ENCODE data around the gene NAALADL2. TPM values are rescaled to one million over a fixed set of nuclear protein-coding genes. Genes with fewer than 3 reads are reported as not detected.

NAALADL2 gene
- total and polyA plus RNA-seq, 2 of the 13 experiments (the other 11 are each of a cell fraction or from before 2014, with no cell fraction given), result 0.08 TPM; not detected in 1

GRCh38 chr3:175716446-175716845, 857.3 kb downstream of the NAALADL2 start:
- H3K27ac ChIP-seq (ENCODE audit: extremely low read length, insufficient read depth, low read length), result no peak overlapping the region
- ATAC-seq (no peak), DNase-seq (ENCODE audit: low spot score) (no peak), FAIRE-seq (no peak)
- H3K27me3 ChIP-seq (ENCODE audit: control insufficient read depth in 1 of 2, insufficient read depth in 2 of 2, low read length in 2 of 2), result no peaks in the 10 kb centered on the region
- intact Hi-C loops (cut with micrococcal nuclease; ENCODE audit: unreplicated experiment), result no loop called here
- H3K79me2 ChIP-seq (ENCODE audit: insufficient read depth, low read length), result no peaks in the 10 kb centered on the region
- peaks cover 24% of the 10 kb centered on the region for H3K9me3 ChIP-seq (ENCODE audit: low read length)
- H3K4me1 ChIP-seq (ENCODE audit: insufficient read depth, low read length), result no peaks in the 10 kb centered on the region
- H3K4me3 ChIP-seq (replicated peaks in 1 of 3; ENCODE audit: insufficient read depth in 1 of 3, low read depth in 2 of 3, low read length in 3 of 3), result no peak overlapping the region
- BruUV-seq (replicated peaks), result no TSS peak
- H3K9ac ChIP-seq (ENCODE audit: insufficient read depth, low read depth, low read length), result no peak overlapping the region
- 9% methylated on average over 2 of the region's 2 CpGs for WGBS (ENCODE audit: low lambda C conversion rate)
- H4K20me1 ChIP-seq (ENCODE audit: insufficient read depth, low read length), result no peaks in the 10 kb centered on the region
- ChIA-PET CTCF (ENCODE audit: low intra/inter-chr PET ratio, low total read pairs) (no interaction called here), POLR2A (no interaction called here)
- H3K36me3 ChIP-seq (replicated peaks in 1 of 2; ENCODE audit: control insufficient read depth in 1 of 2, insufficient read depth in 2 of 2, low read length in 2 of 2), result no peaks in the 10 kb centered on the region
- H3K4me2 ChIP-seq (ENCODE audit: low read depth, low read length), result no peak overlapping the region
- TF ChIP-seq HMGXB3 (CRISPR knock-in tag; IDR thresholded peaks at IDR 0.05; ENCODE audit: borderline replicate concordance) (no peak), ZNF775 (CRISPR knock-in tag; IDR thresholded peaks at IDR 0.05; ENCODE audit: borderline replicate concordance) (no peak), ZNF503 (CRISPR knock-in tag; IDR thresholded peaks at IDR 0.05) (no peak), ZNF331 (CRISPR knock-in tag; IDR thresholded peaks at IDR 0.05) (no peak), ZFY (CRISPR knock-in tag; IDR thresholded peaks at IDR 0.05) (no peak), TP53 (CRISPR knock-in tag; conservative IDR thresholded peaks at IDR 0.05) (no peak), ESRRA (CRISPR knock-in tag; IDR thresholded peaks at IDR 0.05; ENCODE audit: low read depth) (no peak), ZNF678 (CRISPR knock-in tag; IDR thresholded peaks at IDR 0.05) (no peak), XBP1 (CRISPR knock-in tag; IDR thresholded peaks at IDR 0.05) (no peak), FOXJ3 (CRISPR knock-in tag; IDR thresholded peaks at IDR 0.05; ENCODE audit: borderline replicate concordance) (no peak), ZBTB3 (CRISPR knock-in tag; IDR thresholded peaks at IDR 0.05; ENCODE audit: borderline replicate concordance, low read depth) (no peak), MIXL1 (CRISPR knock-in tag; IDR thresholded peaks at IDR 0.05) (no peak), ZNF704 (CRISPR knock-in tag; IDR thresholded peaks at IDR 0.05; ENCODE audit: borderline replicate concordance) (no peak), THAP11 (CRISPR knock-in tag; IDR thresholded peaks at IDR 0.05) (no peak), ZNF607 (CRISPR knock-in tag; IDR thresholded peaks at IDR 0.05; ENCODE audit: borderline replicate concordance) (no peak), MAFG (CRISPR knock-in tag; IDR thresholded peaks at IDR 0.05) (no peak)
- no peak overlapping the region for H2AFZ ChIP-seq (ENCODE audit: low read length)
- in situ Hi-C loops (cut with HindIII; ENCODE audit: extremely low pct_ligation_motif_present, low pct_unique_long_range_greater_than_20kb), result no loop called here
